ENCODE data around the gene ITGAL.
"Not testable (repeated sequence)": the region's sequence is repeated elsewhere in the genome, so short reads cannot be mapped to it uniquely, and the experiment has no call there.

Gene ITGAL

DNA sequence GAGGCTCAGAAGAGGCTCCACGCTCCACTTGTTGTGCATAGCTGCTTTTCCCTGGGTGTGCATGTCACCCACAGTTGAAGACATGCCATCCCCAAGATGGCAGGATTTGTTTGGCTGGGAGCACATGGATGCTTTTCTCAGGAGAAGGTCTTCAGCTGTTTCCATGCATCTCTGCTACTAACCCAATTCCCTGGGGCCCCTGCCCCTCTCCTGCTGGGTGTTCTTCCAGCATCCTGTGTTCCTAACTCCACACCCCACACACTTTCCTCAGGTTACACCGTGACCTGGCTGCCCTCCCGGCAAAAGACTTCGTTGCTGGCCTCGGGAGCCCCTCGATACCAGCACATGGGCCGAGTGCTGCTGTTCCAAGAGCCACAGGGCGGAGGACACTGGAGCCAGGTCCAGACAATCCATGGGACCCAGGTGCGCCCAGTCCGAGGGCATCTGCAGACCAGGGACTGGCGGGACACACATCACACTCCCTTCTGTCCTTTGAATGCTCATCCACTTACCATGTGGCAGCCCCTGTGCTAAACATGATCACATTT, 21.5 kb downstream of the ITGAL start:
- DNase-seq = no peak

DNA sequence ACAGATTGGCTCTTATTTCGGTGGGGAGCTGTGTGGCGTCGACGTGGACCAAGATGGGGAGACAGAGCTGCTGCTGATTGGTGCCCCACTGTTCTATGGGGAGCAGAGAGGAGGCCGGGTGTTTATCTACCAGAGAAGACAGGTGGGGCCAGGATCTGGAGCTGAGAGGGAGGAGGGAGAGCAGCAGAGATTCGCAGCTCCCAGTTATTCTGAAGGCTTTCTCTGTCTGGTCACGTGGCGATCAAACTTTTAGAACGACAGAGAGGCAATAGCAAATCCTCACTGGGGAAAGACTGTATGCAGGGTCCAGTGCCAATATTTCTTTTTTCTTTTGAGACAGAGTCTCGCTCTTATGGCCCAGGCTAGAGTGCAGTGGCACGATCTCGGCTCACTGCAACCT, 22.2 kb downstream of the ITGAL start:
- no peak for DNase-seq

DNA sequence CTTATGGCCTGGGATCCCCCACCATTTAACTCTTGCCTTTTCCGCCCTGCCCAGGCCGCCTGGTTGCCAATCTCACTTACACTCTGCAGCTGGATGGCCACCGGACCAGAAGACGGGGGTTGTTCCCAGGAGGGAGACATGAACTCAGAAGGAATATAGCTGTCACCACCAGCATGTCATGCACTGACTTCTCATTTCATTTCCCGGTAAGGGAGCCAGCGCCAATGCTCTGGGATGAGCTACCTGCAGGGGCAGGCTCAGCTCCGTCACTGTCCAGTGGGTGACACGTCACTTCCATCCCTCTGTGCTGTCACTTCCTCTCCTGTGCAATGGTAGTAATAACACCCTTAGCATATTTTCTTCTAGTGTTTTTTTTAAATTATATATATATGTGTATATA, 26.7 kb downstream of the ITGAL start:
- DNase-seq = no peak

DNA sequence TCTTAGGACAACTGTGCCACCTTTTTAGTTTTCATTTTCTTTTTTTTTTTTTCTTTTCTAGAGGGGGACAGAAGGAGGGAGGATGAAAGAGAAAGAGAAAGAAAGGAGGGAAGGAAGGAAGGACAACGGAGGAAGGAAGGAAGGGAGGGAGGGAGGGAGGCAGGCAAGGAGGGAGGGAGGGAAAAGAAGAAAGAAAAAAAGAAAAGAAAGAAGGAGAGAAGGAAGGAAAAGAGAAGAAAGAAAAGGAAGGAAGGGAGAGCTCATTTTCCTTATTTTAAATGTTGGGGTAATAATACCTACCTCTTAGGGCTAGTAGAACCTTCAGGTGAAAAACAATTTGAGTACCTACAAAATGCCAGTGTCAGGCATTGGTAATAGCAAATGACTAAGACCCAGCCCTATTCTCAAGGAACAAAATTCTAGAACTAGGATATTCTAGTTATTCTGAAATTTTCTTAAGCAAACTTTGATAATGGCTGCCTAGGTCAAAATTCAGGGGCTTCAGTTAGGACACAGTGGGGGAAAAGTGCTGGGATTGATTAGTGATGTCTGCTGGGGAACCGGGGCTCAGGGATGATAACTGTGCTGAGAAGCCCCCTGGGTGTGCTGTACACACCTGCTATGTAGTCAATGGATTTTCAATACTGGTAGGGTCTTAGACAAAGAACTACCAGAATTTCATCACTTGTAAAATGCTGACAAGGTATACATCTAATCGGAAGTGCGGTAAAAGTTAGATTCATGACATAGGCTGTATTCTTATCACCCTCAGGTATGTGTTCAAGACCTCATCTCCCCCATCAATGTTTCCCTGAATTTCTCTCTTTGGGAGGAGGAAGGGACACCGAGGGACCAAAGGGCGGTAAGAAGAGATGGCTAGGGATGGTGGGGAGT, 31.1 kb downstream of the ITGAL start:
- DNase-seq = no peak

DNA sequence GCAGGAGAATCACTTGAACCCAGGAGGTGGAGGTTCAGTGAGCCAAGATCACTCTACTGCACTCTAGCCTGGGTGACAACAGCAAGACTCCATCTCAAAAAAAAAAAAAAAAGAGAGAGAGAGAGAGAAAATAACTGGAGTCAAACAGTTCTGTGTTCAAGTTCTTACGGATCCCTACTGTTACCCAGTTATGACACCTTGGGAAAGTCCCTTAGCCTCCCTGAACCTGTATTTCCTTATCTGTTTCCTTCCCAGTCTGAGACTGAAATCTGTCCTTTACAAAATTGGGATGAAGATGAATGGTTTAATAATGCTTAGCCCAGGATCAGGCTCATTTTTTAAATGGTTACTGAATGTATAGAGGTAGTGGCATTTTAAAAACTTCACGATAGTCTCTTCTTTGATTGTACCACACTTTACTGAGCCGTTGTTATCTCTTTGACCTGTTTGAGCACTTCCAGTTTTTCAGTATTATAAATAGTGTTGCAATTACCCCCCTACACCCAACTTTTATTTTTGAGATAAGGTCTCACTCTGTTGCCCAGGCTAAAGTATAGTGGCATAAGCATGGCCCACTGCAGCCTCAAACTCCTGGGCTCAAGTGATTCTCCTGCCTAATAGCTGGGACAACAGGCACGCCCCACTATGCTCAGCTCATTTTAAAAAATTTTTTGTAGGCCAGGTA, 36.7 kb downstream of the ITGAL start:
- no peak for DNase-seq

DNA sequence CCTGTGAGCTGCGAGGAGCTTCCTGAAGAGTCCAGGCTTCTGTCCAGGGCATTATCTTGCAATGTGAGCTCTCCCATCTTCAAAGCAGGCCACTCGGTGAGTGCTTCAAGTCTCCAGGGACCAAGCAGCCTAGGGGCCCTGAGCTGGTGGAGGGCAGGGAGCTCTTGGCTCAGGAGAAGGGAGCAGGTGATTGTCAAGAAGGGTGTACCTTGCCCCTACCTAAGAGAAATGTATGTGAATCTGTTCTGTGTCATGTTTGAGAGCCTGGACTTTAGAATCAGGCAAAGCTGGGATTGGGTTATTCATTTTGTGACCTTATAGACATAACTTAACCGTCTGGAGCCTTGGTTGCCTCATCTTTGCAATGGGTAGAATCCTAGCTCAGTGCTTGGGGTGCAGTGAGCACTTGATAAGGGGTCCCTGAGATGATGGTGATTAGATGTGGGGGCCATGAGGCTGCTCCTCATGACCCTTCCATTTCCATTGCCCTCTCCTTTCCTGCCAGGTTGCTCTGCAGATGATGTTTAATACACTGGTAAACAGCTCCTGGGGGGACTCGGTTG, 37.9 kb downstream of the ITGAL start:
- no peak for DNase-seq

DNA sequence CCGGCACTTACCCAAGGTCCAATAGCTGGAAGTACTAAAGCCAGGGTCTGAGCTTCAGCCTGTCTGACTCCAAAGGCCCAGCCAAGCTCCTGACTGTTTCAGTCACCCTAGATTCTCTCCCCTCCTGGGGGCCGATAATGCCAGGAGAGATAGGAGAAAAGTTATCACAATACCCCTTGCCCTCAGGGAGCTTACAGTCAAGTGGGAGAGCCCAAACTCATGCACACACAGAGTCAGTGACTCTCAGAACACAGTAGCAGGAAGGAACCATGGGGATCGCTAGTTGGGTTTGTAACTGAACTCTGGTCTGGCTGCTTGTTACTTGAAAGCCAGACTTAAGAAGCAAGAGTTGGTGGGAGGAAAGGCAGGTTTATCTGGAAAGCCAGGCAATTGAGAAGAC, 39.0 kb downstream of the ITGAL start:
- DNase-seq = no peak

DNA sequence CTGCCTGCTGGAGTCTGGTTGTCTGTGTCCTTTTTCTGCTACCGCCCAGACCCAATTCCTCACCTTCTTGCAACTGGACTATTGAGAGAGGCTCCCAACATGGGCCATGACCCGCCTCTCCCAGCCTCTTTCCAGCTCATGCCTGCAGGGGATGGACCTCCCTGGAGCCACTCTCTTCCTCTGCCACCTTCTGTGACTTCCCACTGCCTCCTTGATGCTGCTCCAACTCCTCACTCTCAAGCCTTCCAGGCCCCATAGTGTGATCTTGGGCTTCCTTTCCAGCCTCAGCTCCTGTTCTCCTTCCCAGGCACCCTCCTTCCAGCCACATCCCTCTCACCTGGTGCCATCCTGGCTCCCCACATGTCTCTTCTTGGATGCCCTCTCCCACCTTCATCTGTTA, 42.7 kb downstream of the ITGAL start:
- no peak for DNase-seq

DNA sequence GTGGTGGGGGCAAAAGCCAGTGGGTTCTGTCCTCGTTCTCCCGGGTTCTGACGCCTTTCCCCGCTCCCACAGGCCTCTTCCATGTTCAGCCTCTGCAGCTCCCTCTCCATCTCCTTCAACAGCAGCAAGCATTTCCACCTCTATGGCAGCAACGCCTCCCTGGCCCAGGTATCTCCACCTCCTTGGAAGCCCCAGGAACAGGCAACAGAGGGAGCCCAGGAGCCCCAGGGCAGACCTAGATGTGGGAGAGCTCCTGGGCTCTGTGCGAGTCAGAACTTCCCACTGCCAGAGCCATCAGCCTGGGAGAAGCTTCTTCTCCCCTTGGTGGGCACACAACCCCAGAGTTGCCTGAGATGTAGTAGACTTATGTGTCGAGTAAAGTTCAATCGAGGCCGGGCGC, 46.0 kb downstream of the ITGAL start:
- DNase-seq = no peak

DNA sequence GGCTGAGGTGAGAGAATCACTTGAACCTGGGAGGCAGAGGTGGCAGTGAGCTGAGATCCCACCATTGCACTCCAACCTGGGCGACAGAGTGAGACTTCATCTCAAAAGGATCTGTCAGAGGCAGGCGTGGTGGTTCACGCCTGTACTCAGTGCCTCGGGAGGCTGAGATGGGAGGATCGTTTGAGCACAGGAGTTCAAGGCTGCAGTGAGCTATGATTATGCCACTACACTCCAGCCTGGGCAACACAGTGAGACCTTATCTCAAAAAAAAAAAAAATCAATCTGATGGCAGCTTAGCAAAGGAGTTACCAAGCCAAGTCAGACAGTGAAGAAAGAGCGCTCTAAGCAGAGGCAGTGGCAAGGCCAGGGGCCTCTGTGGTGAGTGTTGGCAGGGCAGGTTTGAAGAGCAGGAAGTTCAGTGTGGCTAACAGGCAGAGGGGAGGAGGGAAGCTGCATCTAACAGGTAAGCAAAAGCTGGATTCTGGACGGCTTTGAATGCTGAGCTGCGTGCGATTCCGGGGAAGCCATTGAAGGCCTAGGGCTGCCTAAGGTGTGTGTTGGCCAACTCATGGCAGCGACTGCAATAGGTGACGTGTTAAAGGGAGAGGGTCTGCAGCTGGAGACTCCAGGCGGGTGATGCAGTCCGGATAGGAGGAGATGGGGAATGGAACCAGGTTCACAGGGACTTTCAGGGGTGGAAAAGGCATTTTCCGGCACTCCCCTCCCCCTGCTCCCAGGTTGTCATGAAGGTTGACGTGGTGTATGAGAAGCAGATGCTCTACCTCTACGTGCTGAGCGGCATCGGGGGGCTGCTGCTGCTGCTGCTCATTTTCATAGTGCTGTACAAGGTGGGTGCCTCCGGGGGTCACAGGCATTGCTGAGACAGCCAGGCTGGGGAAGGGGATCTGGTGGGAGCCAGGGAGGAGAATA, 46.8 kb downstream of the ITGAL start:
- no peak for DNase-seq

DNA sequence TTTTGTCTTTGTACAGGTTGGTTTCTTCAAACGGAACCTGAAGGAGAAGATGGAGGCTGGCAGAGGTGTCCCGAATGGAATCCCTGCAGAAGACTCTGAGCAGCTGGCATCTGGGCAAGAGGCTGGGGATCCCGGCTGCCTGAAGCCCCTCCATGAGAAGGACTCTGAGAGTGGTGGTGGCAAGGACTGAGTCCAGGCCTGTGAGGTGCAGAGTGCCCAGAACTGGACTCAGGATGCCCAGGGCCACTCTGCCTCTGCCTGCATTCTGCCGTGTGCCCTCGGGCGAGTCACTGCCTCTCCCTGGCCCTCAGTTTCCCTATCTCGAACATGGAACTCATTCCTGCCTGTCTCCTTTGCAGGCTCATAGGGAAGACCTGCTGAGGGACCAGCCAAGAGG, 48.9 kb downstream of the ITGAL start:
- DNase-seq = no peak

DNA sequence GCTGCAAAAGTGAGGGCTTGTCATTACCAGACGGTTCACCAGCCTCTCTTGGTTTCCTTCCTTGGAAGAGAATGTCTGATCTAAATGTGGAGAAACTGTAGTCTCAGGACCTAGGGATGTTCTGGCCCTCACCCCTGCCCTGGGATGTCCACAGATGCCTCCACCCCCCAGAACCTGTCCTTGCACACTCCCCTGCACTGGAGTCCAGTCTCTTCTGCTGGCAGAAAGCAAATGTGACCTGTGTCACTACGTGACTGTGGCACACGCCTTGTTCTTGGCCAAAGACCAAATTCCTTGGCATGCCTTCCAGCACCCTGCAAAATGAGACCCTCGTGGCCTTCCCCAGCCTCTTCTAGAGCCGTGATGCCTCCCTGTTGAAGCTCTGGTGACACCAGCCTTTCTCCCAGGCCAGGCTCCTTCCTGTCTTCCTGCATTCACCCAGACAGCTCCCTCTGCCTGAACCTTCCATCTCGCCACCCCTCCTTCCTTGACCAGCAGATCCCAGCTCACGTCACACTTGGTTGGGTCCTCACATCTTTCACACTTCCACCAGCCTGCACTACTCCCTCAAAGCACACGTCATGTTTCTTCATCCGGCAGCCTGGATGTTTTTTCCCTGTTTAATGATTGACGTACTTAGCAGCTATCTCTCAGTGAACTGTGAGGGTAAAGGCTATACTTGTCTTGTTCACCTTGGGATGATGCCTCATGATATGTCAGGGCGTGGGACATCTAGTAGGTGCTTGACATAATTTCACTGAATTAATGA, 49.5 kb downstream of the ITGAL start:
- DNase-seq = no peak

DNA sequence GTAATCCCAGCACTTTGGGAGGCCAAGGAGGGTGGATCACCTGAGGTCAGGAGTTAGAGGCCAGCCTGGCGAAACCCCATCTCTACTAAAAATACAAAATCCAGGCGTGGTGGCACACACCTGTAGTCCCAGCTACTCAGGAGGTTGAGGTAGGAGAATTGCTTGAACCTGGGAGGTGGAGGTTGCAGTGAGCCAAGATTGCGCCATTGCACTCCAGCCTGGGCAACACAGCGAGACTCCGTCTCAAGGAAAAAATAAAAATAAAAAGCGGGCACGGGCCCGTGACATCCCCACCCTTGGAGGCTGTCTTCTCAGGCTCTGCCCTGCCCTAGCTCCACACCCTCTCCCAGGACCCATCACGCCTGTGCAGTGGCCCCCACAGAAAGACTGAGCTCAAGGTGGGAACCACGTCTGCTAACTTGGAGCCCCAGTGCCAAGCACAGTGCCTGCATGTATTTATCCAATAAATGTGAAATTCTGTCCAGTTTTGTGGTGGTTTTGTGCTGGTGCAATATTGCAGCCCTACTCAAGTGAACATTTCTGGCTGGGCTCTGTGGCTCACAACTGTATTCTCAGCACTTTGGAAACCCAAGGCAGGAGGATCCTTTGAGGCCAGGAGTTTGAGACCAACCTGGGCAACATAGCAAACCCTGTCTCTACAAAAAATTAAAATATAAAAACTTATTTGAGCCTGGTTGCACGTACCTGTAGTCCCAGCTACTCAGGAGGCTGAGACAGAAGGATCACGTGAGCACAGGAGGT, 50.3 kb downstream of the ITGAL start:
- not testable (repeated sequence) for DNase-seq

DNA sequence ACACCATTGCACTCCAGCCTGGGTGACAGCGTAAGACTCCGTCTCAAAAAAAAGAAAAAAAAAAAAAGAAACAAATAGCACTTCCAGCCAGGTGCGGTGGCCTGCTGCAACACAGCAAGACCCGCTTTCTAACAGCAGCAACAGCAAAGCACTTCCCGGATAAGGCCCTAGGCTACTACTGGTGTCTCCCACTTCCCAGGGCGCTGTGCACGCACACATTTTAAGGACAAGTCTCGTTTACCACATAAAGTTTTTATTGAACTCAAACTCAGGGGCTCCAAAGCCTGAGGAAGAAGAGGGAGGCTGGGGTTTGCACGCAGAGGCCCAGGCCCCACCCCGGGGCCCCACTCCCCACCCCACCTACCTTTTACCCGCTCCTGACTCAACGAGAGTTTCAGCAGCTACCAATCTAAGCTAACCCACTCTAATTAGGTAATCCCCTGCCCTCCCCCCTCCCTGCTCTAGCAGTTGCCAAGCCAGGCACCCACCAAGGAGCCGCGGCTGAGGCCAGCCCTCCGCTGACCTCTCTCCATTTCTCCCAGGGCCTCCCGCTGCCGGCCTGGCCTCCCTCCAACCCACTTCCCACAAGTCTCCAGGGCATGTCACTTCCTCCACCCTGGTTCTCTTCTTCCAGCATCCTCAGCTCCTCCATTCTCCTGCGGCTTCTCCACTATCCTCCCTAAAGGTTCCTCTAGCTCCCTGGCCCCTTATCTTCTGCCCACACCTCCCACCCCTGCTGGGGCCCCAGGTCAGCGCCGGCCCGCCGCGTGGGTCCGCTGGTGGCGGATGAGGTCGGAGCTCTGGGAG, 51.4 kb downstream of the ITGAL start:
- no peak for DNase-seq

DNA sequence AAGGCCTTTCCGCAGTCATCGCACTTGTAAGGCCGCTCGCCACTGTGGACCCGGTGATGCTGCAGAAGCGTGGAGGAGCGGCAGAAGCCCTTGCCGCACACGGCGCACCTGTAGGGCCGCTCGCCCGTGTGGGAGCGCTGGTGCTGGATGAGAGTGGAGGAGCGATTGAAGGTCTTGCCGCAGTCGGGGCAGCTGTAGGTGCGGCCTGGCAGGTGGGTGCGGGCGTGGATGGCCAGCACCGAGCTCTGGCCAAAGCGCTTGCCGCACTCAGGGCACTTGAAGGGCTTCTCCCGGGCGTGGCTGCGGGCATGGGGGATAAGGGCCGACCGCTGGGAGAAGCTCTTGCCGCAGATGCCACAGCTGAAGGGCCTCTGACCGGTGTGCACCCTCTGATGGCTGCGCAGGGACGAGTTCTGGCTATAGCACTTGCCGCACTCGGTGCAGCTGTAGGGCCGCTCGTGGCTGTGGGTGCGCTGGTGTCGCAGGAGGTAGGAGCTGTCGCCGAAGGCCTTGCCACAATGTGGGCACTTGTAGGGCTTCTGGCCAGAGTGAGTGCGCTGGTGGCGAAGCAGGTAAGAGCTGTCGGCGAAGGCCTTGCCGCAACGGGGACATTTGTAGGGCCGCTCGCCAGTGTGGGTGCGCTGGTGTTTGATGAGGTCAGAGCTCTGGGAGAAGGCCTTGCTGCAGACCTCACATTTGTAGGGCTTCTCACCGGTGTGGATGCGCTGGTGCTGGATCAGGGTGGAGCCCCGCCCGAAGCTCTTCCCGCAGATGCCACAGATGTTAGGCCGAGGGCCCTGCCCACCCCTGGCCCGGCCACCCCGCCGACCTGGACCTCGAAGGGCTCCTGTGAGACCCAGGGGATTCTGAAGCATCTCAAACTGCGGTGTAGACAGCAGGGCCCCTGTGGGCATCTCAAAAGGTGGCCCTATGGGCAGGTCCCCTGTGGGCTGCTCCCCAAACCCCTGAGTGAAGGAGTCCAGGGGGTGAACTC, 52.3 kb downstream of the ITGAL start:
- DNase-seq = no peak

DNA sequence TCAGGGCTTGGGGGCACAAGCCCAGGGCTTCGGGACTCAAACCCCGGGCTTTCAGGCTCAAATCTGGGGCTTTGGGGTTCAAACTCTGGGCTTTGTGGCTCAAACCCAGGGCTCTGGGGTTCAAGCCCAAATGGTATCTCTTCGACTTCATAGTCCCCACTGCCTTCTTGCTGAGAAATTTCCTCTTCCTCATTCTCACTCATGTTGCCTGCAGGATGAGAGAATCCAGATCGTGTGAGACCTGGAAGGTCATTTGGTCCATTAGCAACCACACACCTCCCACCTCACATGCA, 53.2 kb downstream of the ITGAL start:
- no peak for DNase-seq

DNA sequence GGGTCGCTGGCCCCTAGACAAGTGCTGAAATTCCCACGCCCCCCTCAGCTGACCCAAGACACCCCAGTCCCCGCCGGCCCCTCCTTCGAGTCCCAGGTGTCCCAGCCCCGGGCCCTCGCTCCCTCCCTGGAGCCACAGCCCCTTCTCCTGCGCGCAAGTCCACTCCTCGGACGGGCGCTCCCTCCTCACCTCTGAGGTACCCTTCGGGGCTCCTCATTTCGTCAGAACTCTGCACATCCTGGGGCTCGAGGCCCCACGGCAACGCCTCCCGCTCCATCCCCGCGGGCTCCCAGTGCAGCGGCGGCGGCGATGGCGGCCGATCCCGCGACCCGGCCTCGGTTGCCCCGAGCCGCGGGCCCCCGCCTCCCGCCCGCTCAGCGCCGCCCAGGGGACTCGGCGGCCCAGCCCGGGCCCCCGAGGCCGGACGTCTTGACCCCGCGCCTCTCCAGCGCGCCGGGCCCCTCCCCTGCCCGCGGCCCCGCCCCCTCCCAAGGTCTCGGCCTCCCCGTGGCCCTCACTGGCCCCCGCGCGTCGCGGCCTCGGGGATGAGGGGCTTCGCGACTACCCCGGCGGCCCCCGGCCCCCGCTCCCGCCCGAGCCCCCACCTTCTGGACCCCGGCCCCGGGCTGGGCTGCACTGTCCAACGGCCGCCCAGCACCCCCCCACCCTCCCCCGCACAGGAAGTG, 53.7 kb downstream of the ITGAL start, which contains the start of gene ZNF768:
ZNF768 (minus strand) TSS at position 430 of the 686 bp plus-strand sequence; CDS start at position 277, 153 bp downstream.
- DNase-seq = peak; percentile 58

All from right hindlimb (tissue), 1 donor.